Bronchial epithelial cell (primary cell): ENCODE data around the gene AFAP1L1. TPM values are rescaled to one million over a fixed set of nuclear protein-coding genes. Genes with fewer than 3 reads are reported as not detected.
A peak's percentile ranks its signal among the peaks of the same experiment; 100 is the strongest.

Experiments used
- DNase-seq: peaks from one replicate; pipeline ENCODE4 v3.0.0-alpha.2; 2010; ENCODE audit warnings: low read depth
- FAIRE-seq: peaks from 2 replicates; lab custom pipeline; 2011; peaks lifted over from hg19 to GRCh38; lab: Jason Lieb, UNC
- H3K27me3 ChIP-seq: 2 replicates; pipeline ENCODE4 v1.5.1; 2011; ENCODE audit warnings: low read length; ENCODE audit not compliant: control insufficient read depth, insufficient read depth
- H3K36me3 ChIP-seq: 2 replicates; pipeline ENCODE4 v1.5.1; 2011; ENCODE audit warnings: low read length; ENCODE audit not compliant: control insufficient read depth, insufficient read depth
- H3K4me3 ChIP-seq: 2 replicates; pipeline ENCODE4 v1.5.1; 2011; ENCODE audit warnings: mild to moderate bottlenecking, low read depth, low read length, control low read depth
- CTCF ChIP-seq: IDR thresholded peaks from 2 replicates; pipeline ENCODE4 v1.5.1; 2011; ENCODE audit warnings: mild to moderate bottlenecking, moderate library complexity, low read length, control low read depth, inconsistent platforms; ENCODE audit not compliant: insufficient read depth, severe bottlenecking
- total RNA-seq: library from RNA; depleted of rRNA; stranded (reverse); fragments of >200 nt; gene quantifications from 2 replicates; pipeline ENCODE4 v1.2.1, GENCODE V29; 2014

The AFAP1L1 gene
- total RNA-seq, 1 donor from 2014 or later = 17.4 TPM

DNA sequence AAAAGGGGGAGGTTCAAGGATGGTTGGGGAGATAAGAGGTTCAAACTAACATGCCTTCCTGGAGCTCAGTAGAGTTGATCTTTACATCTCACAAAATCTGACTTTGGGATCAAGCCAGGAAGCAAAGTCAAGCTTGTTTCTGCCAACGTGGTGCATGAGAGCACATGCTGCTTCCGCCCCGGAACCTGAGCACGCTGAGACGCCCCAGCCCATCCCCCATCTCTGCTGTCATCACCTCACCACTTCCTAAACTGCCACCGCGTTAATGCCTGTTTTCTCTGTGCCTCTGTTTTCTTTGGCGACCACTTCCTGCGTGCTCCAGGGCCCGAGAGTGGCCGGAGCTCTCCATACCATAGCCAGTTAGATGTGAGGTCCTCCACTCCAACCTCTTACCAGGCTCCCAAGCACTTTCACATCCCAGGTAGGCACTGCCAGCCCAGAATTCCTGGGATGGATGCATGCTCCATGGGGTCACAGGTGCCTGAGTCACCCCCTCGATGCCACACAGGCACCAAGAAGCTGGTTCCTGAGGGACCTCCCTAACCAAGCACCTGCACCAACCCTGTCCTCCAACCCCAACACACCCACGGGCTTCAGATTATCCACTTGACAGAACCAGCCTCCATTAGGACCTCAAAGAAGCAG is 31.2 kb upstream of the AFAP1L1 start:
- FAIRE-seq (peak; percentile 72), DNase-seq (peak; percentile 63)
- Histone ChIP-seq H3K36me3 (no peaks in the 10 kb centered on the region), H3K27me3 (no peaks in the 10 kb centered on the region), H3K4me3 (no peak overlapping the region)
- no peak for TF ChIP-seq CTCF

DNA sequence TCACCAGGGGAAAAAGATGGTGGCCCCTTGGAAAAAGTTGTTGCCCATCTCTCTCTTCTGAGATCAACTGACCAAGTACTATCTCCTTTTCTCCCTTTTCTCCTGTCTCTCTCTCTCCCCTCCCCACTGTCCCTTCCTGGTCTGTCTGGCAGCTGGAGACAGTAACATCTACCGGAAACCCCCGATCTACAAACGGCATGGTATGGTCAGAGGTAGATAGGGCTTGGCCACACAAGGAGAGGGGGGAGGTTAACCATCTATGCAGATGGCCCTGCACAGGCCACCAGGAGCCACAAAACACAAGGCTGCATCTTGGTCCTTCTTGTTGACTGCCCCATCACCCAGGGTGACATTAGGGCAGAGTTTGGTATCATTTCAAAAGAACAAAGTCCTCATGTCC is 29.3 kb upstream of the AFAP1L1 start:
- Histone ChIP-seq H3K27me3 (no peaks in the 10 kb centered on the region), H3K4me3 (no peak overlapping the region), H3K36me3 (no peaks in the 10 kb centered on the region)
- peak; percentile 13 for FAIRE-seq
- no peak for DNase-seq
- TF ChIP-seq CTCF = no peak

DNA sequence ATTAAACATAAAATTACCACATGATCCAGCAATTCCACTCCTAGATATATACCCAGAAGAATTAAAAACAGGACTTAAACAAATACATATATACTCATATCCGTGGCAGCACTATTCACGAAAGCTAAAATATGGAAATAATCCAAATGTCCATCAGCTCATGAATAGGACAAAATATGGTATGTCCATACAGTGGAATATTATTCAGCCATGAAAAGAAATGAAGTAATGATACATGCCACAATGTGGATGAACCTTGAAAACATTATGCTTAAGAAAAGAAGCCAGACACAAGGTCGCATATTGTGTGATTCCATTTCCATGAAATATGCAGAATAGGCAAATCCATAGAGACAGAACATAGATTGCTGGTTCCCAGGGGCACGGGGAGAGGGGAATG is 24.8 kb upstream of the AFAP1L1 start:
- Histone ChIP-seq H3K27me3 (no peaks in the 10 kb centered on the region), H3K36me3 (peaks cover 1% of the 10 kb centered on the region), H3K4me3 (no peak overlapping the region)
- no peak for TF ChIP-seq CTCF
- no peak for FAIRE-seq
- no peak for DNase-seq

- TF ChIP-seq CTCF = no peak
- no peak overlapping the region for H3K4me3 ChIP-seq
- peaks cover 1% of the 10 kb centered on the region for H3K36me3 ChIP-seq
- H3K27me3 ChIP-seq = no peaks in the 10 kb centered on the region
- FAIRE-seq (no peak), DNase-seq (no peak)
These were observed 23.9 kb upstream of the AFAP1L1 start for GRCh38 chr5:149247726-149248125.

DNA sequence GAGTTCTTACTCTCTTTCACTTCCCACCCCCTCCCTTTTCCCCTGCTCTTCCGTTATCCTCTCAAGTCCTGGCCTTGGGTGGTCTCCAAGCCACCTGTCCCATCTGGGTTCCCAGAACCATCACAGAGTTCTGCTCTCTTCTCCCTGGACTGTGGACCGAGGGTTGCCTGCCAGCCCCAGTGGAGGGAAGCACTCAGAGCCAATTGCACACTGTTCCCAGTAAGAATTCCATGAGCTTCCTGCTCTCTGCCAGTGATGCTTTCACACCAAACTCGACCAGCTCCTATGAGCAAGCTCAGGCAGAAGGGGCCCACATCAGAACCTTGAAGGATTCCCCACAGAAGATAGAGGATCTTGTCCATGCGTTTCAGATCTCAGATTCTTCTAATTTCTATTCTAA is 20.1 kb upstream of the AFAP1L1 start:
- H3K27me3 ChIP-seq = no peaks in the 10 kb centered on the region
- no peak for TF ChIP-seq CTCF
- H3K36me3 ChIP-seq = peaks cover 2% of the 10 kb centered on the region
- FAIRE-seq = no peak
- H3K4me3 ChIP-seq = no peak overlapping the region
- no peak for DNase-seq

DNA sequence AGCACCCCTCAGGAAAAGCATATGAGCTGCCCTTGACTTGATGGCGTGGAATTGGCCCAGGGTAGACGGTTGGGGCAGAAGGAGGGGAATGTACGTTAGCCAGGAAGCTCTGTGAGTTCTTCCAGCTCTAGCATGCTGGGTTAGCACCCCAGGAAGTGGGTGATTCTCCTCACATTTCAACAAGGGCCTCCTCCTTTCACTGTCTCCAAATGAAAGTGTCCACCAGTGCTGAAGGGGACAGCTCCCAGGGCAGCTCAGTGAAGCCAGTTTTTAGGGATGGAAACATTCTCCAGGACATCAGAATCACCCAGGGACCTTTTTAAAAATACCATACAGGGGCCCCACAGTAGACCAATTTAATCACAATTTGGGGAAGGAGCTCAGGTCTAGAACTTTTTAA is 17.2 kb upstream of the AFAP1L1 start:
- Histone ChIP-seq H3K27me3 (no peaks in the 10 kb centered on the region), H3K36me3 (peaks cover 1% of the 10 kb centered on the region), H3K4me3 (no peak overlapping the region)
- FAIRE-seq = no peak
- TF ChIP-seq CTCF = no peak
- no peak for DNase-seq
